ENCODE results near the gene DTX3L. TPM values are rescaled to one million over a fixed set of nuclear protein-coding genes. Genes with fewer than 3 reads are reported as not detected.

The DTX3L gene
- total and polyA plus RNA-seq, 10 of the 15 experiments (the other 5 are each of a cell fraction or from before 2014, with no cell fraction given): 9.9 to 41.4 (median 21.7) TPM

DNA sequence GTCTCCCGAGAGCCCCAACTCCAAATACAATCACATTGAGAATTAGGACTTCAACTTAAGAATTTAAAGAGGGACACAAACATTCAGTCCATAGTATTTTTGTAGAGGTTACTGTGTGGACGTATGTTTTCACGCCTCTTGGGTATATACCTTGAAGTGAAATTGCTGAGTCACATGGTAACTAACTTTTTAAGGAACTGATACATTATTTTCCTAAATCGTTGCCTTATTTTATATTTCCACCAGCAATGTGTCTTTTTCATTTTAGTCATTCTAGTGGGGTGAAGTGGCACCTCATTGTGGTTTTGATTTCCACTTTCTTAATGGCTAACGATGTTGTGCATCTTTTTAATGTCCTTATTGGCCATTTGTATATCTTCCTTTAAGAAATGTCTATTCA, 25.2 kb downstream of the DTX3L start (continued):
- TF ChIP-seq, protein P1, sequence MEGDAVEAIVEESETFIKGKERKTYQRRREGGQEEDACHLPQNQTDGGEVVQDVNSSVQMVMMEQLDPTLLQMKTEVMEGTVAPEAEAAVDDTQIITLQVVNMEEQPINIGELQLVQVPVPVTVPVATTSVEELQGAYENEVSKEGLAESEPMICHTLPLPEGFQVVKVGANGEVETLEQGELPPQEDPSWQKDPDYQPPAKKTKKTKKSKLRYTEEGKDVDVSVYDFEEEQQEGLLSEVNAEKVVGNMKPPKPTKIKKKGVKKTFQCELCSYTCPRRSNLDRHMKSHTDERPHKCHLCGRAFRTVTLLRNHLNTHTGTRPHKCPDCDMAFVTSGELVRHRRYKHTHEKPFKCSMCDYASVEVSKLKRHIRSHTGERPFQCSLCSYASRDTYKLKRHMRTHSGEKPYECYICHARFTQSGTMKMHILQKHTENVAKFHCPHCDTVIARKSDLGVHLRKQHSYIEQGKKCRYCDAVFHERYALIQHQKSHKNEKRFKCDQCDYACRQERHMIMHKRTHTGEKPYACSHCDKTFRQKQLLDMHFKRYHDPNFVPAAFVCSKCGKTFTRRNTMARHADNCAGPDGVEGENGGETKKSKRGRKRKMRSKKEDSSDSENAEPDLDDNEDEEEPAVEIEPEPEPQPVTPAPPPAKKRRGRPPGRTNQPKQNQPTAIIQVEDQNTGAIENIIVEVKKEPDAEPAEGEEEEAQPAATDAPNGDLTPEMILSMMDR (IDR thresholded peaks at IDR 0.05 in 2 of 3, conservative IDR thresholded peaks at IDR 0.05 in 1 of 3; ENCODE audit: control insufficient read depth in 2 of 3, extremely low read depth in 1 of 3, insufficient read depth in 1 of 3, low read depth in 3 of 3, low read length in 3 of 3): no peak
- TF ChIP-seq POLR2A (IDR thresholded peaks at IDR 0.05; ENCODE audit: low read depth, low read length) (no peak), PML (IDR thresholded peaks at IDR 0.05; ENCODE audit: low read length) (no peak; the same call in 1 of the 2 replicates), RAD21 (IDR thresholded peaks at IDR 0.05; ENCODE audit: insufficient read depth, low read depth, low read length) (no peak), SP1 (IDR thresholded peaks at IDR 0.05; ENCODE audit: low read depth, low read length) (no peak), SUPT20H (IDR thresholded peaks at IDR 0.05; ENCODE audit: borderline replicate concordance, control insufficient read depth, low read depth, low read length) (no peak), MAX (IDR thresholded peaks at IDR 0.05; ENCODE audit: low read depth, low read length) (no peak), TBL1XR1 (IDR thresholded peaks at IDR 0.05; ENCODE audit: low read depth, low read length) (no peak), FOXM1 (IDR thresholded peaks at IDR 0.05; ENCODE audit: low read depth, low read length) (peak; percentile 85; the same call in 1 of the 2 replicates), HDAC6 (IDR thresholded peaks at IDR 0.05; ENCODE audit: unreplicated experiment) (no peak), ZNF592 (IDR thresholded peaks at IDR 0.05) (0 out of 2 replicates have a peak, but pooled peaks have one; percentile 57), ETV6 (conservative IDR thresholded peaks at IDR 0.05 in 1 of 2, IDR thresholded peaks at IDR 0.05 in 1 of 2; ENCODE audit: borderline replicate concordance in 1 of 2, low read depth in 1 of 2) (peak in 1 of 2 experiments; percentile 77; a peak in 1 of 4 replicates), TCF3 (IDR thresholded peaks at IDR 0.05; ENCODE audit: borderline replicate concordance, insufficient read depth, low read depth, low read length) (no peak), NR2F1 (conservative IDR thresholded peaks at IDR 0.05) (0 out of 2 replicates have a peak, but pooled peaks have one; percentile 44), SMC3 (IDR thresholded peaks at IDR 0.05; ENCODE audit: borderline replicate concordance, low read length) (no peak), WRNIP1 (IDR thresholded peaks at IDR 0.05; ENCODE audit: borderline replicate concordance, low read depth, low read length) (no peak), TAF1 (IDR thresholded peaks at IDR 0.05; ENCODE audit: borderline replicate concordance, low read depth, low read length) (no peak), SREBF1 (IDR thresholded peaks at IDR 0.05; ENCODE audit: low read length) (no peak), ASH2L (IDR thresholded peaks at IDR 0.05; ENCODE audit: borderline replicate concordance, low read depth) (no peak)
- TF ChIP-seq, protein P2, sequence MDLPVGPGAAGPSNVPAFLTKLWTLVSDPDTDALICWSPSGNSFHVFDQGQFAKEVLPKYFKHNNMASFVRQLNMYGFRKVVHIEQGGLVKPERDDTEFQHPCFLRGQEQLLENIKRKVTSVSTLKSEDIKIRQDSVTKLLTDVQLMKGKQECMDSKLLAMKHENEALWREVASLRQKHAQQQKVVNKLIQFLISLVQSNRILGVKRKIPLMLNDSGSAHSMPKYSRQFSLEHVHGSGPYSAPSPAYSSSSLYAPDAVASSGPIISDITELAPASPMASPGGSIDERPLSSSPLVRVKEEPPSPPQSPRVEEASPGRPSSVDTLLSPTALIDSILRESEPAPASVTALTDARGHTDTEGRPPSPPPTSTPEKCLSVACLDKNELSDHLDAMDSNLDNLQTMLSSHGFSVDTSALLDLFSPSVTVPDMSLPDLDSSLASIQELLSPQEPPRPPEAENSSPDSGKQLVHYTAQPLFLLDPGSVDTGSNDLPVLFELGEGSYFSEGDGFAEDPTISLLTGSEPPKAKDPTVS (IDR thresholded peaks at IDR 0.05; ENCODE audit: low read depth, low read length): no peak
